ENCODE data around the gene INSRR.

DNA sequence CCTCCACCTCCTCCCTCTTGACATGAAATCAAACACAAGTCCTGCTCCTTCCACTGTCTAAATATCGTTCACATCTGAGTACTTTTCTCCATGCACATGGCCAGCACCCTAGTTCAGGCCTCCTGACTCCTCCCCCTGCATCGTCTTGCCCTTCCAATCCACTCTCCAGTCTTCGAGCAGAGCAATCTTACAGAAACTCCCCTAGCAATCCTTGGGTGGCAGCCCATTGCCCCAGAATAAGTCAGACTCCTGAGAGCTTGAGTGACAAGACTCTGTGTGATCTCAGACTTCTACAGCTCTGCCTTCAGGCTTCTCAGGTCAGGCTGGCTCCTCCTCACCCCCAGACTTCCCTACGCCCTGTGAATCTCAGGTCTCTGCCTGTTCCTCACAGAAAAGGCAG is 47.7 kb downstream of the INSRR start:
- TF ChIP-seq, protein P1, sequence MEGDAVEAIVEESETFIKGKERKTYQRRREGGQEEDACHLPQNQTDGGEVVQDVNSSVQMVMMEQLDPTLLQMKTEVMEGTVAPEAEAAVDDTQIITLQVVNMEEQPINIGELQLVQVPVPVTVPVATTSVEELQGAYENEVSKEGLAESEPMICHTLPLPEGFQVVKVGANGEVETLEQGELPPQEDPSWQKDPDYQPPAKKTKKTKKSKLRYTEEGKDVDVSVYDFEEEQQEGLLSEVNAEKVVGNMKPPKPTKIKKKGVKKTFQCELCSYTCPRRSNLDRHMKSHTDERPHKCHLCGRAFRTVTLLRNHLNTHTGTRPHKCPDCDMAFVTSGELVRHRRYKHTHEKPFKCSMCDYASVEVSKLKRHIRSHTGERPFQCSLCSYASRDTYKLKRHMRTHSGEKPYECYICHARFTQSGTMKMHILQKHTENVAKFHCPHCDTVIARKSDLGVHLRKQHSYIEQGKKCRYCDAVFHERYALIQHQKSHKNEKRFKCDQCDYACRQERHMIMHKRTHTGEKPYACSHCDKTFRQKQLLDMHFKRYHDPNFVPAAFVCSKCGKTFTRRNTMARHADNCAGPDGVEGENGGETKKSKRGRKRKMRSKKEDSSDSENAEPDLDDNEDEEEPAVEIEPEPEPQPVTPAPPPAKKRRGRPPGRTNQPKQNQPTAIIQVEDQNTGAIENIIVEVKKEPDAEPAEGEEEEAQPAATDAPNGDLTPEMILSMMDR (conservative IDR thresholded peaks at IDR 0.05; ENCODE audit: low read depth, low read length): no peak
- no peak for TF ChIP-seq EZH2 (IDR thresholded peaks at IDR 0.05; ENCODE audit: low read length, unreplicated experiment)

All from PC-3 (cell line).